ENCODE data around the gene KPRP. TPM values are rescaled to one million over a fixed set of nuclear protein-coding genes. Genes with fewer than 3 reads are reported as not detected.

The KPRP gene
- total RNA-seq, 3 donors from 2014 or later, result not detected

GRCh38 chr1:152745765-152746444 is 11.9 kb upstream of the KPRP start:
- H3K36me3 ChIP-seq, result no peaks in the 10 kb centered on the region
- no peaks in the 10 kb centered on the region for H3K9me3 ChIP-seq
- no peak overlapping the region for H3K27ac ChIP-seq
- no peak for TF ChIP-seq CTCF (IDR thresholded peaks at IDR 0.05)
- TF ChIP-seq POLR2A (IDR thresholded peaks at IDR 0.05), result no peak
- no peak for TF ChIP-seq POLR2AphosphoS5 (IDR thresholded peaks at IDR 0.05)
- no peak overlapping the region for H3K4me3 ChIP-seq
- H3K27me3 ChIP-seq, result no peaks in the 10 kb centered on the region
- intact Hi-C loops (cut with DNase I; ENCODE audit: low total_unique reads), result no loop called here
- no peaks in the 10 kb centered on the region for H3K4me1 ChIP-seq
- DNase-seq (ENCODE audit: low spot score in 2 of 2), result no peak

GRCh38 chr1:152747831-152748230 is 10.0 kb upstream of the KPRP start:
- Histone ChIP-seq H3K4me1 (no peaks in the 10 kb centered on the region), H3K9me3 (no peaks in the 10 kb centered on the region), H3K27ac (no peak overlapping the region), H3K36me3 (no peaks in the 10 kb centered on the region), H3K27me3 (no peaks in the 10 kb centered on the region), H3K4me3 (no peak overlapping the region)
- intact Hi-C loops (cut with DNase I; ENCODE audit: low total_unique reads), result no loop called here
- DNase-seq (ENCODE audit: low spot score in 2 of 2), result no peak
- TF ChIP-seq CTCF (IDR thresholded peaks at IDR 0.05) (no peak), POLR2AphosphoS5 (IDR thresholded peaks at IDR 0.05) (no peak), POLR2A (IDR thresholded peaks at IDR 0.05) (no peak)

GRCh38 chr1:152752225-152752624 is 5.6 kb upstream of the KPRP start:
- no peak for DNase-seq (ENCODE audit: low spot score in 2 of 2)
- H3K36me3 ChIP-seq, result no peaks in the 10 kb centered on the region
- H3K9me3 ChIP-seq, result no peaks in the 10 kb centered on the region
- H3K27ac ChIP-seq, result no peak overlapping the region
- intact Hi-C loops (cut with DNase I; ENCODE audit: low total_unique reads), result no loop called here
- no peaks in the 10 kb centered on the region for H3K4me1 ChIP-seq
- H3K4me3 ChIP-seq, result no peak overlapping the region
- H3K27me3 ChIP-seq, result peaks cover 0 to 3% of the 10 kb centered on the region in 2 donors
- TF ChIP-seq POLR2AphosphoS5 (IDR thresholded peaks at IDR 0.05) (no peak), CTCF (IDR thresholded peaks at IDR 0.05) (no peak), POLR2A (IDR thresholded peaks at IDR 0.05) (no peak)

- H3K4me3 ChIP-seq, result no peak overlapping the region
- no peaks in the 10 kb centered on the region for H3K9me3 ChIP-seq
- no peak for DNase-seq (ENCODE audit: low spot score in 2 of 2)
- peaks cover 0 to 3% of the 10 kb centered on the region in 2 donors for H3K27me3 ChIP-seq
- H3K36me3 ChIP-seq, result no peaks in the 10 kb centered on the region
- TF ChIP-seq CTCF (IDR thresholded peaks at IDR 0.05), result no peak
- TF ChIP-seq POLR2AphosphoS5 (IDR thresholded peaks at IDR 0.05), result no peak
- TF ChIP-seq POLR2A (IDR thresholded peaks at IDR 0.05), result no peak
- intact Hi-C loops (cut with DNase I; ENCODE audit: low total_unique reads), result no loop called here
- H3K4me1 ChIP-seq, result no peaks in the 10 kb centered on the region
- H3K27ac ChIP-seq, result no peak overlapping the region
These were observed 4.2 kb upstream of the KPRP start for GRCh38 chr1:152753586-152753985.

GRCh38 chr1:152756872-152757271 is 953 bp upstream of the KPRP start:
- no peak overlapping the region for H3K27ac ChIP-seq
- H3K4me1 ChIP-seq, result no peaks in the 10 kb centered on the region
- no peak overlapping the region for H3K4me3 ChIP-seq
- H3K27me3 ChIP-seq, result peaks cover 0 to 3% of the 10 kb centered on the region in 2 donors
- intact Hi-C loops (cut with DNase I; ENCODE audit: low total_unique reads), result no loop called here
- no peaks in the 10 kb centered on the region for H3K36me3 ChIP-seq
- TF ChIP-seq CTCF (IDR thresholded peaks at IDR 0.05), result no peak
- no peak for DNase-seq (ENCODE audit: low spot score in 2 of 2)
- no peaks in the 10 kb centered on the region for H3K9me3 ChIP-seq

Measured in breast epithelium (tissue), 4 donors.